H1 (cell line): ENCODE data around the gene SLC35A2. TPM values are rescaled to one million over a fixed set of nuclear protein-coding genes. Genes with fewer than 3 reads are reported as not detected.

Experiments used
- CTBP2 ChIP-seq: IDR thresholded peaks from 2 replicates; pipeline ENCODE4 v1.7.0; 2011; ENCODE audit warnings: borderline replicate concordance, mild to moderate bottlenecking, moderate library complexity, mixed read lengths, low read length; ENCODE audit not compliant: insufficient read depth, insufficient read length
- E2F6 ChIP-seq: IDR thresholded peaks from 2 replicates; pipeline ENCODE4 v1.6.1; 2012; ENCODE audit warnings: inconsistent platforms
- GABPA ChIP-seq: IDR thresholded peaks from 2 replicates; pipeline ENCODE4 v1.6.1; 2011; ENCODE audit warnings: mild to moderate bottlenecking, low read length, moderate library complexity, borderline replicate concordance; ENCODE audit not compliant: insufficient read depth
- PHF8 ChIP-seq: fragments of 200-600 bp; sonication (generic); conservative IDR thresholded peaks from 2 replicates; pipeline ENCODE4 v1.7.1; 2012; ENCODE audit warnings: low read depth, mild to moderate bottlenecking, inconsistent platforms, low read length, moderate library complexity
- SIRT6 ChIP-seq: IDR thresholded peaks from one replicate; pipeline ENCODE4 v1.7.1; 2012; ENCODE audit warnings: low read length, inconsistent platforms
- SIX5 ChIP-seq: IDR thresholded peaks from 2 replicates; pipeline ENCODE4 v1.6.1; 2011; ENCODE audit warnings: mild to moderate bottlenecking, low read depth, low read length
- SRF ChIP-seq: IDR thresholded peaks from 2 replicates; pipeline ENCODE4 v1.6.1; 2011; ENCODE audit warnings: mild to moderate bottlenecking, low read depth, low read length, moderate library complexity
- polyA plus RNA-seq, 7 experiments: library from polyadenylated mRNA; depleted of rRNA in 3 of 7; stranded (reverse) in 5 of 7; unstranded in 2 of 7; fragments of >200 nt in 5 of 7; fragments of 200-250 nt in 2 of 7; gene quantifications; 1 replicate in 5 of 7; 2 replicates in 1 of 7; 4 replicates in 1 of 7; pipeline versions ENCODE4 v1.2.1 to v1.2.3, GENCODE V29; 2011 to 2013; ENCODE audit warnings: missing spikeins in 2 of 7, mixed read lengths in 2 of 7
- total RNA-seq: library from RNA; stranded (reverse); fragmentation: NEBNext Ultra II Directional; extraction: Animal tissue kit (Norgen Biotek cat#: 25700); gene quantifications from 2 replicates; pipeline ENCODE4 v1.2.1, GENCODE V29; 2021

The SLC35A2 gene
- total and polyA plus RNA-seq, 2 of the 8 experiments (the other 6 are each of a cell fraction or from before 2014, with no cell fraction given): 21.4 to 48.3 TPM

GRCh38 chrX:48938721-48939425 is 27.4 kb upstream of the SLC35A2 start (continued):
- TF ChIP-seq GABPA (no peak), SIX5 (no peak), SIRT6 (no peak), PHF8 (no peak), CTBP2 (no peak), E2F6 (no peak), SRF (no peak)
